GM04504 (cell line): ENCODE results near the gene ANKRD28.
"Not testable (repeated sequence)": the region's sequence is repeated elsewhere in the genome, so short reads cannot be mapped to it uniquely, and the experiment has no call there.

Experiments used
- DNase-seq: peaks from one replicate; pipeline ENCODE4 v3.0.0-alpha.2; 2012; ENCODE audit warnings: low read depth

ANKRD28 gene

GRCh38 chr3:15769256-15769915 lies 28.4 kb downstream of the ANKRD28 start:
- no peak for DNase-seq

DNA sequence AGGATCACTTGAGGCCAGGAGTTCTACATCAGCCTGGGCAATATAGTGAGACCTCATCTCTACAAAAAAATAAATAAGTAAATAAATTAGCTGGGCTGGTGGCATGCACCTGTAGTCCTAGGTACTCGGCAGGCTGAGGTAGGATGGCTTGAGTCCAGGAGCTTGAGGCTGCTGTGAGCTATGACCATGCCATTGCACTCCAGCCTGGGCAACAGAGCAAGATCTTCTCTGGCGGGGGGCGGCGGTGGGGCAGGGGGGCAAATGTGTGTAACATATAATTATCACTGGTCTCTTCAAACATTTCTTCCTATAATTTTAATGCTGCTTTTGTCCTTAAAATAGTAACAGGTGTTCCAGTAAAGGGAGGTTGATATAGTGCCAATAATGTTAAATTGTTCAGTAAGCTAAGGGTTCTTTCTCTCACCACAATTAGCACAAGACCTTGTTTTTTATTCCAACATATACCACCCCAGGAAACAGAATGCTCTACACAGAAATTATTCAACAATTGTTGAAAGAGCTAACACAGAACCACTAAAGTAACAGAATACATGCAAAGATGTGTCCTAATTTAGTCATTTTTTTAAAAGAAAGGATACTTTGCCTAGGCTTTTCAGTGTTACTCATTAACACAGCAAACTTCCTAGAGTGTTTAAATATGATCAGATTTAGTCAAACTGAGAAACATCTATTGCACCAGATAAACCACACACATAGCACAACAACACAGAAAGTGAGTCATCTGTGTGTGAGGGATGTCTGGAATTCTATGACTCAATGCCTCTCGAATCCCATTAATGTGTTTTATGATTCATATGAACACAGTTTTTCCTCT lies 29.1 kb downstream of the ANKRD28 start:
- peak; percentile 90 for DNase-seq

DNA sequence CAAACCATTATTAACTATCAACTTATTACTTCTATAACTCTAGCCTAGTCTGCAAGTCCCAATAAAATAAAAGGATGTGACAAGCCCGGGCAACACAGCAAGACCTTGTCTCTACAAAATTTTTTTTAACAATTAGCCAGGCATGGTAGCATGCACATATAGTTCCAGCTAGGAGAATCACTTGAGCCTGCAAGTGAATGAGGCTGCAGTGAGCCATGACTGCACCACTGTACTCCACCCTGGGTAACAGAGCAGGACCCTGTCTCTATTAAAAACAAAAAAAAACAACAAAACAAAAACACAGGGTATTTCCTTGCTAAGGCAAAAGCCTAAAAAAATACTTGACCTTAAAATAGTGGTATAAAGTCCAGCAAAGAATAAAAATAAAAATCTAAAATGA lies 31.4 kb downstream of the ANKRD28 start:
- DNase-seq: no peak

GRCh38 chr3:15758295-15758694 lies 39.5 kb downstream of the ANKRD28 start:
- no peak for DNase-seq

- no peak for DNase-seq
Measured at GRCh38 chr3:15757824-15758223, 40.0 kb downstream of the ANKRD28 start.

GRCh38 chr3:15756505-15756904 lies 41.3 kb downstream of the ANKRD28 start:
- no peak for DNase-seq

DNA sequence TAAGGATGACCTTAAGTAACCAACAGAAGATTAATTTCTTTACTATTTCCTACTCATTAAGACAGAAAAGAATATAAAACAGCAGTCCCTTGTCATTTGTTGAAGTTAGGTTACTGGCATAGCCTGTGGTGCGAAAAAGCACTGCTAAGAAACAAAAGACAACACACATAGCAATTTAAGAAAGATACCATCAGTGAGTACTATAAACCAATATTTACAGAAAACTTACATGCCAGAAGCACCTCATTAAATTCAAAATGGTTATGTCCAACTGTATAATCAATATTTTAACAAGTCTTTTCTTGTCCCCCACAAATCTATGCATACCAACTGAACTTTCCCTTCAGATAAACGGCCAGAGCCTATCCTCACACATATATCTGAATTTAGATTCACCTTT lies 42.0 kb downstream of the ANKRD28 start:
- DNase-seq: no peak

DNA sequence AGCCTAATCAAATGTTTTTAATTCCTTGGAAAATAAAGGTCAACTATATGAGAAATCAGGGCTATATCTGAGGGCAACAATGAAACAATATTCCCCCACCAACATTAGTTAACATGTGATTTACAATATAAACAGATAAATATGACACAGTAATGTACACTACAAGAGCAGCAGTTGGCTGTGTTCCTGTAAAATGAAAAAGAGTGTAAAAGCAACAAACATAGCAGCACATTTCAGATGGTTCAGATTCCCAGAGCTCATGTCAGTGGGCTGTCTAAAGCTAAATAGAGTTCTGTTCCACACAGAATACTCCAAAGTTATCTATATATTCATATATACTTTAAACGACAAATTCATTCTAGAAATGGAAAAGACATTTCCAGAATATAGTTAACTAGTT lies 42.6 kb downstream of the ANKRD28 start:
- no peak for DNase-seq

GRCh38 chr3:15754047-15754446 lies 43.7 kb downstream of the ANKRD28 start:
- DNase-seq: peak; percentile 11

DNA sequence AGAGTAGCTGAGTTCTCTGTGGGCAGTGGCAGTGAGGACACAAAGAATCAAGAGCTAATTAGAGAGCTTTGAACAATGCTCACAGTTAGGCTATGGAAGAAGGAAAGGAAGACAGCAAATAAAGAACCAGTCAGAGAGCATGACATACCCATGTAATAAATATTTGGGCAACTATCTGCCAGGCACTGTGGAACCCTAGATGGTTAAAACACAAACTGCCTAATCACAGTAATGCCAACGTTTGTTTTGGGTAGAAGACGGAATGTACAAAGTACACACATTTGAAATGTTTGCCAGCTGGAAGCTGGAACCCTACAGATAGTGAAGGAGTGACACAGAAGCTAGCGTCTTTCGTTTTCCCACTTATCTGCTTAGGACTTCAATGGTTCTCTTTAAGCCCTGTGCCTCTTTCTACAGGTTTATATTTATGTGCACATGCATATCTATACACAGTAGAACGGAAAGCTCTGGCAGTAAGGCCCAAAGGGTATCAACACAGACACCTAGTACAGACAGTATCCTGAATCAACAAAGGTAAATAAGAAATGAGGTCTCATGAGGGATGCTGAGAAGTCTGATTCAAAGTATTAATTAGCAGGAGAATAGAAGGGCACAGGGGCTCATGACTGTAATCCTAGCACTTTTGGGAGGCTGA lies 44.6 kb downstream of the ANKRD28 start:
- DNase-seq: no peak

- DNase-seq: no peak
Measured at GRCh38 chr3:15750879-15751278, 46.9 kb downstream of the ANKRD28 start.

DNA sequence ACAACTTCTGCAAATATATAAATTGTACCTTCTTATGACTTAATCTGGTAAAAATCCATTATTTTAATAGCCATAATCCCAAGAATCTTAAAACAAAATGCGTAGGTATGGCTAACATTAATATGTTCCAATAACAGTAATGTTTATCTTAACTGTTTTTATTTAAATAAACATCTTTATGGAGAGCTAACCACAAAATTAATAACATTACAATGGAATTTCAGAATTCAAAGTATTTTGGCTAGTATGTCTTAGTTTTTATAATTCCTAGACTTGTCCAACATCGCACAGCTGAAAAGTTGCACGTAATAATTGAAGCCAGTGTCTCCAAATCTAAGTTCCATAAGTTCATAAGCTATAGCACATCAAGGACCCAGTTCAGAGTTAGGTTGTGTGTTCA lies 47.6 kb downstream of the ANKRD28 start:
- DNase-seq: no peak

GRCh38 chr3:15745896-15746295 lies 51.9 kb downstream of the ANKRD28 start:
- not testable (repeated sequence) for DNase-seq

DNA sequence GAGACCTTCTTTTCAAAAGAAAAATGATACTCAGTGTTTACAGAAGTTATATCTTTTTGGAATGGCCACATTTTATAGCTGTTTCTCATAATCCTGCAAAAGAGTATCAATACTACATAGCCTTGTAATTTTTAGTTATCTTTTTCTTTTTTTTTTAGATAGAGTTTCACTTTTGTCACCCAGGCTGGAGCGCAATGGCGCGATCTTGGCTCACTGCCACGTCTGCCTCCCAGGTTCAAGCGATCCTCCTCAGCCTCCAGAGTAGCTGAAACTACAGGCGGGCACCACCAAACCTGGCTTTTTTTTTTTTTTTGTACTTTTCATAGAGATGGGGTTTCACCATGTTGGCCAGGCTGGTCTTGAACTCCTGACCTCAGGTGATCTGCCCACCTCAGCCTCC lies 53.6 kb downstream of the ANKRD28 start:
- DNase-seq: no peak

DNA sequence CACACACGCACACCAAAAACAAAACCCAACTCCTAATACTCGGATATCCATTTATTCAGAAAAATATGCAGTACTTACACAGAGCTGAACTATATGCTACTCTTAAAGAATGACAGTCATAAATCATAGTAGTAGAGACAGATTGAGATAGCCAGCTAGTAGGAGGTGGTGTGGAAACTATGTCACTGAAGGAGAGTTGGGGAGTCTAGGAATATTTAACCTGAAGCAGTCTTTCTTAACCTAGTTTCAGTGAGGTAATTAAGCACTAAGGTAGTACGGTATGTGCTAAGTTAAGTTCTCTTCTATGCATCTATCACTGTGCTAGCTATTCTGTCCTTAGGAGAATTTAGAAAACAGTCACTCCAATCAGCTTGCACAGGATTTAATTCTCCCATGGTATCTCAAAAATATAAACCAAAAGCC lies 54.2 kb downstream of the ANKRD28 start:
- DNase-seq: no peak

GRCh38 chr3:15742236-15742635 lies 55.5 kb downstream of the ANKRD28 start:
- not testable (repeated sequence) for DNase-seq

- DNase-seq: not testable (repeated sequence)
Measured at GRCh38 chr3:15738616-15739005, 59.2 kb downstream of the ANKRD28 start.

GRCh38 chr3:15731024-15731423 lies 66.8 kb downstream of the ANKRD28 start:
- no peak for DNase-seq

DNA sequence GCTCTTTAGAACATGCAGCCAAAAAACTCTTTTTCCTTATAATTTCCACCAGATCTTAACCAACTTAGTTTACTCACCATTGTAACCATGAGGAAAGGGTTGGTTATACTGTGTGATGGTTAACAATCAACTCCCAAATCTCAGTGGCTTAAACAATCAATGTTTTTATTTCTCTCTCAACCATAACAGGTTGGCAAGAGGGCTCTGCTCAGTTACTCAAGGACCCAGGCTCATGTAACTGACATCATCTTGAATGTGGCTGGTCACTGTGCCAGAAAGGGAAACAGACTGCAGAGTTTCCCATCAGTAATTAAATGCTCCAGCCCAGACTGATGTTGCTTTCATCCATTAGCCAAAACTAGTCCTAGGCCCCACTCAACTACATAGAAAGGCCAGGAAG lies 69.0 kb downstream of the ANKRD28 start:
- DNase-seq: no peak

GRCh38 chr3:15726881-15727280 lies 70.9 kb downstream of the ANKRD28 start:
- DNase-seq: no peak

DNA sequence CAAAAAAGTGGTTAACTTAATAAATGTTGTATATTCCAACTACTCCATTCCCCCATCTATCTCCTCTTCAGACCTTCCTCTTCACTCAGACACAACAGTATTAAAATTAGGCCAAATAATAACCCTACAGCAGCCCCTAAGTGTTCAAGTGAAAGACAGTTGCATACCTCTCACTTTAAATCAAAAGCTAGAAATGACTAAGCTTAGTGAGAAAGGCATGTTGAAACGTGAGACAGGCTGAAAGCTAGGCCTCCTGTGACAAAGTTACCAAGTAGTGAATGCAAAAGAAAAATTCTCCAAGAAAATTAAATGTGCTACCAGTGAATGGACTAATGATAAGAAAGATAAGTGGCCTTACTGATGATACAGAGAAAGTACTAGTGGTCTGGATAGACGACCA lies 71.7 kb downstream of the ANKRD28 start:
- no peak for DNase-seq

GRCh38 chr3:15724446-15724845 lies 73.3 kb downstream of the ANKRD28 start:
- no peak for DNase-seq

GRCh38 chr3:15723624-15723884 lies 74.2 kb downstream of the ANKRD28 start:
- no peak for DNase-seq
